Body of pancreas (tissue), 4 donors: ENCODE data around the gene SLC44A1. TPM values are rescaled to one million over a fixed set of nuclear protein-coding genes. Genes with fewer than 3 reads are reported as not detected.
A peak's percentile ranks its signal among the peaks of the same experiment; 100 is the strongest.

Experiments used
- ATAC-seq: fragments of 150-250 bp; one replicate; pipeline ENCODE4 v1.9.1; 2016
- DNase-seq, 4 donors: peaks; one replicate each; pipeline ENCODE4 v3.0.0-alpha.2; 2019
- H3K27ac ChIP-seq, 4 donors: fragments of 200-600 bp; sonication (generic); 1 replicate in 3 of 4; 2 replicates in 1 of 4; pipeline versions ENCODE4 v1.5.1 to v1.6.1; 2016 to 2019; ENCODE audit warnings: mild to moderate bottlenecking in 1 of 4, mixed read lengths in 1 of 4, moderate library complexity in 1 of 4
- H3K27me3 ChIP-seq, 2 donors: fragments of 200-600 bp; sonication (generic); one replicate each; pipeline ENCODE4 v1.6.0; 2016; ENCODE audit warnings: mild to moderate bottlenecking in 1 of 2
- H3K36me3 ChIP-seq, 2 donors: fragments of 200-600 bp; sonication (generic); replicated peaks in 1 of 2; 2 replicates each; pipeline ENCODE4 v1.5.1; 2016; ENCODE audit warnings: low read depth in 2 of 2; ENCODE audit not compliant: insufficient read depth in 1 of 2
- H3K4me1 ChIP-seq: fragments of 200-600 bp; sonication (generic); one replicate; pipeline ENCODE4 v1.6.0; 2016
- H3K4me3 ChIP-seq, 2 donors: fragments of 200-600 bp; sonication (generic); 1 replicate in 1 of 2; 2 replicates in 1 of 2; pipeline ENCODE4 v1.5.1; 2016 to 2019
- H3K9me3 ChIP-seq, 3 donors: fragments of 200-600 bp; sonication (generic); 1 replicate in 2 of 3; 2 replicates in 1 of 3; pipeline ENCODE4 v1.5.1; 2016
- CTCF ChIP-seq, 7 experiments: fragments of 450-650 bp in 4 of 7; fragments of 200-600 bp in 3 of 7; sonication (generic) in 3 of 7; IDR thresholded peaks; one replicate each; pipeline ENCODE4 v1.5.1; 2016 to 2019; ENCODE audit warnings: antibody characterized with exemption in 7 of 7
- POLR2A ChIP-seq, 3 donors: fragments of 450-650 bp; IDR thresholded peaks; one replicate each; pipeline ENCODE4 v1.6.1; 2016; ENCODE audit warnings: antibody characterized with exemption in 3 of 3, mild to moderate bottlenecking in 2 of 3
- WGBS, 2 donors: methylation state at CpG; one replicate each; pipeline ENCODE4 v1.1.5; 2017; 5-methylcytosine and 5-hydroxymethylcytosine counted together
- intact Hi-C: fragments of 100-400 bp; cut with DNase I; formaldehyde crosslinking; loops from one replicate; pipeline ENCODE4 v1.15.1; 2023
- total RNA-seq, 2 donors: library from RNA; depleted of rRNA; stranded (reverse); fragments of >200 nt; gene quantifications; one replicate each; pipeline ENCODE4 v1.1.0, GENCODE V29; 2016

The SLC44A1 gene
- total RNA-seq, 2 donors from 2014 or later: 15.5 to 39.4 TPM

GRCh38 chr9:105406369-105406768, 161.9 kb downstream of the SLC44A1 start:
- DNase-seq (no peak), ATAC-seq (no peak)
- WGBS, 2 donors: 59 to 85% methylated on average over 6 of the region's 6 CpGs
- no peak for TF ChIP-seq POLR2A (IDR thresholded peaks at IDR 0.05)
- Histone ChIP-seq H3K4me1 (no peaks in the 10 kb centered on the region), H3K27ac (no peak overlapping the region), H3K27me3 (no peaks in the 10 kb centered on the region), H3K9me3 (no peaks in the 10 kb centered on the region), H3K36me3 (no peaks in the 10 kb centered on the region), H3K4me3 (no peak overlapping the region)
- intact Hi-C loops: loop anchor here (10.0 kb wide), 1 partner anchor 242 kb away; no protein-coding TSS in a partner anchor

- Histone ChIP-seq H3K9me3 (no peaks in the 10 kb centered on the region), H3K36me3 (no peaks in the 10 kb centered on the region), H3K4me1 (peaks cover 4% of the 10 kb centered on the region), H3K4me3 (no peak overlapping the region), H3K27ac (no peak overlapping the region), H3K27me3 (no peaks in the 10 kb centered on the region)
- ATAC-seq (no peak), DNase-seq (peak in 3 of 4 donors; percentile 17 to 45 (median 28))
- intact Hi-C loops: loop anchor here (10.0 kb wide), 2 partner anchors 169 to 549 kb away; partner anchors contain the start of gene SLC44A1
- WGBS, 2 donors: 18 to 20% methylated on average over 2 of the region's 2 CpGs
- no peak for TF ChIP-seq POLR2A (IDR thresholded peaks at IDR 0.05)
- TF ChIP-seq CTCF (IDR thresholded peaks at IDR 0.05): peak in 4 of 7 experiments; percentile 28 to 40 (median 34)
These were observed 169.1 kb downstream of the SLC44A1 start for GRCh38 chr9:105413525-105413924.

DNA sequence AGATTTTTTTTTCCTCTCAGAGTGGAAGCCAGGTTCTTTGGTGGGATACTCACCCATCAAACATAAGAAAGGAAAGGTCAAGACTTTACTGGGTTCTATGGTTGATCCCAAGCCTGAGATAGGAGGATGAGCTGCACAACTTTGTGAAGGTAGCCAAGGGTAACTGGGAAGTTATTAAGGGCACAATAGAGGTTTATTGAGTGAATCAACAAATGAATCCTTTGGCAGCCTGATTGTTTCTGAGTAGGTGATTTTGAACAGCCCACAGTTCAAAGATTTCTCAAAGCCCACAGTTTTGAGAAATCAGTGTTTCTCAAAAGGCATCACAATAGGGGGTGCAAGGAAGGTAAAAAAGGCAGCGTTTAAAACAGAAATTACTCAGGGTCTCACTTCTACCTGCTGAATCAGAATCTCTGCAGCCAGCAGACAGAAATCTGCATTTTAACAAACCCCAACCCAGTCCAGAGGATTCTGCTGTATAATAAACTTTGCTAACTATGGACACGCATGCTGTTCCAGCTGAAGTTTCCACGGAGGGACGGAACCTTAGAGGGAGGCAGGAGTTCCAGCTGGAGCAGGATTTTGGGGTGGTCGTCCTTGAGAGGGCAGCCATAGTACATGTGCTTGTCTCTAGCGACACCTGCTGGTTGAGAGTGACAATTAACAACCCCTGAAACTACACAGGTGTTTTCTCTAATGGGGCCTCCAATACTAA, 170.7 kb downstream of the SLC44A1 start:
- 1 to 5% methylated on average over 3 to 6 of the region's 6 CpGs for WGBS, 2 donors
- TF ChIP-seq CTCF (IDR thresholded peaks at IDR 0.05) (peak in 6 of 7 experiments; percentile 72 to 88 (median 86)), POLR2A (IDR thresholded peaks at IDR 0.05) (no peak)
- Histone ChIP-seq H3K4me3 (no peak overlapping the region), H3K27ac (no peak overlapping the region), H3K36me3 (no peaks in the 10 kb centered on the region), H3K4me1 (peaks cover 4% of the 10 kb centered on the region), H3K9me3 (no peaks in the 10 kb centered on the region), H3K27me3 (no peaks in the 10 kb centered on the region)
- peak; percentile 68 for ATAC-seq
- peak; percentile 63 to 73 (median 65) for DNase-seq
- intact Hi-C loops: loop anchor here (10.0 kb wide), 2 partner anchors 170 to 550 kb away; partner anchors contain the start of gene SLC44A1

DNA sequence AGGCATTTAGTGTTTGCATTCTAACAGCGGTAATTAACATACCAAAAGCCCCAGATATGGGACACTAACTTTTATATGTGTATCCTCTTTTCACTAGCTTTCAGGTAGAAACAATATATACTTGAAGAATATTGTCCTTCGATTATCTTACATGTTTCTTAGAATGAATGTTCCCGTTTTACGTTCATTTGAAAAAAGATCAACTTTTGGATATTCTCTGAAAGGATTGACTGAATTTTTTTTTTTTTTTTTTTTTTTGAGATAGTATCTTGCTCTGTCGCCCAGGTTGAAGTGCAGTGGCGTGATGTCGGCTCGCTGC, 171.2 kb downstream of the SLC44A1 start:
- no peak overlapping the region for H3K27ac ChIP-seq
- H3K4me3 ChIP-seq: no peak overlapping the region
- H3K27me3 ChIP-seq: no peaks in the 10 kb centered on the region
- H3K4me1 ChIP-seq: peaks cover 4% of the 10 kb centered on the region
- WGBS, 2 donors: 67 to 68% methylated on average over 8 of the region's 8 CpGs
- no peak for ATAC-seq
- no peaks in the 10 kb centered on the region for H3K9me3 ChIP-seq
- TF ChIP-seq POLR2A (IDR thresholded peaks at IDR 0.05): no peak
- TF ChIP-seq CTCF (IDR thresholded peaks at IDR 0.05): peak in 1 of 7 experiments; percentile 2
- intact Hi-C loops: loop anchor here (10.0 kb wide), 2 partner anchors 171 to 551 kb away; partner anchors contain the start of gene SLC44A1
- no peak for DNase-seq
- no peaks in the 10 kb centered on the region for H3K36me3 ChIP-seq

DNA sequence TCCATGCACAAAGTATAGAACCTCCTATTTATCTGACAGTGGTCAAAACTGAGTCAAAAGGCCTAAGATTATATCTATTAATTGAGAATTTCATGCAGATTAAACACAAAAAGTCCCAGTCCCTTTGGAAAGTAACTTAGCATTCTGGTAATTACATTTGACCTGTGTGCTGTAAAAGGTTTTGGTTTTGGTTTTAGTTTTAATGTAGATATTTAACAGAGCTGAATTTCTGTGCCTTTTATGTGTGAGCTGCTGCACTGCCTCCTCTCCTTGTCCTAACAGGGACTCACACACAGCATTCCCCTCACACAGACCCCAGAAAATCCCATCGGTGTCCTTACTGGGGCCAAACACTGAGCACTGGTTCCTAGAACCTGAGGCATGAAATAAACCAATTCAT, 172.4 kb downstream of the SLC44A1 start:
- intact Hi-C loops: loop anchor here (10.0 kb wide), 2 partner anchors 172 to 552 kb away; partner anchors contain the start of gene SLC44A1
- TF ChIP-seq CTCF (IDR thresholded peaks at IDR 0.05) (no peak), POLR2A (IDR thresholded peaks at IDR 0.05) (no peak)
- ATAC-seq: no peak
- Histone ChIP-seq H3K4me1 (peaks cover 4% of the 10 kb centered on the region), H3K27me3 (no peaks in the 10 kb centered on the region), H3K9me3 (no peaks in the 10 kb centered on the region), H3K27ac (no peak overlapping the region), H3K36me3 (no peaks in the 10 kb centered on the region), H3K4me3 (no peak overlapping the region)
- 69 to 94% methylated on average over 1 of the region's 1 CpG for whole genome bisulfite sequencing, 2 donors
- no peak for DNase-seq
